Middle frontal gyrus (tissue), 1 donor: ENCODE results near the gene PEX5L.
"Not testable (repeated sequence)": the region's sequence is repeated elsewhere in the genome, so short reads cannot be mapped to it uniquely, and the experiment has no call there.

Experiments
- DNase-seq: peaks from one replicate; pipeline ENCODE4 v3.0.0-alpha.2; 2015; ENCODE audit warnings: low spot score; ENCODE audit errors: extremely low spot score

Gene PEX5L

GRCh38 chr3:180008318-180008717, 28.4 kb downstream of the PEX5L start:
- not testable (repeated sequence) for DNase-seq

- no peak for DNase-seq
These were observed 32.2 kb downstream of the PEX5L start for GRCh38 chr3:180004542-180004941.

GRCh38 chr3:180002006-180002405, 34.7 kb downstream of the PEX5L start:
- DNase-seq = no peak

GRCh38 chr3:180000500-180000899, 36.2 kb downstream of the PEX5L start:
- no peak for DNase-seq

GRCh38 chr3:179995406-179995805, 41.3 kb downstream of the PEX5L start:
- DNase-seq = no peak

- no peak for DNase-seq
These were observed 44.9 kb downstream of the PEX5L start for GRCh38 chr3:179991883-179992282.

- DNase-seq = no peak
These were observed 45.6 kb downstream of the PEX5L start for GRCh38 chr3:179991104-179991503.

DNA sequence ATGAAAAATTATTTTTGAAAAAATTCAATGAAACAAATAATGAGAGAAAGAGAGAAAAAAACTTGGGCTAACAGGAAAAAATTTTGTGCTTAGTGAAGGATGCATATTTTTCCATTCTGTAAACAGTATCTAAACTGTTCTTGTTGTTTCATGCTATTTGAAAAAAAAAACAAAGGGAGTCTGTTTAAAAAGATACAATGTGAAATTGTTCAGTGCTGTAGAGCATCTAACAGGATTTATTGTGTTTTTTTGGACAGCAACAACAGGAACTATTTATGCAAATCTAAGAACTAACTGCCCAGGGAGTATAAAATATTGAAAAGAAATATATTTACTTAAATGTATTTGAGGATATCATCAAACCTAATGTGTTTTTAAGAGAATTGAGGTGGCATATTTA, 55.1 kb downstream of the PEX5L start:
- peak; percentile 59 for DNase-seq

- DNase-seq = no peak
These were observed 59.4 kb downstream of the PEX5L start for GRCh38 chr3:179977356-179977755.

DNA sequence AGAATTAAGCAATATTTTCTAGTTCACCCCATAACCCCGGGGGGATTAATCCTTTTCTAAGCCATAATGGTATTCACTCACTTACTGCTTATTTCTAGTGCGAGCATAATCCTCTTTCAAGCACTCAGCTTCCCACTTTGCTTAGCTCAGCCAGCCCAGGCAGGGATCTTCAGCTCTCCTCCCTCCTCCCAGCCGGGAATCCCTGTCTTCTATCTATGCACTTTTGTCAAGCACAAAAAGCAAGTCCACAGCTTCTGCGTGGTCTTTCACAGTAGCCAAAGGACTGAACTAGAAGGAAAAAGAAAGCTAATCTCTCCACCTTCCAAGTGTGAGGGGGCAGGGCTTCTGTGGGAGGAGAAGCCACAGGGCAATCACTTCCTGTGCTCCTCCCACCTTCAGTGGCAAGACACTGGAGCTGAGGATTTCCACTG, 62.8 kb downstream of the PEX5L start:
- no peak for DNase-seq

DNA sequence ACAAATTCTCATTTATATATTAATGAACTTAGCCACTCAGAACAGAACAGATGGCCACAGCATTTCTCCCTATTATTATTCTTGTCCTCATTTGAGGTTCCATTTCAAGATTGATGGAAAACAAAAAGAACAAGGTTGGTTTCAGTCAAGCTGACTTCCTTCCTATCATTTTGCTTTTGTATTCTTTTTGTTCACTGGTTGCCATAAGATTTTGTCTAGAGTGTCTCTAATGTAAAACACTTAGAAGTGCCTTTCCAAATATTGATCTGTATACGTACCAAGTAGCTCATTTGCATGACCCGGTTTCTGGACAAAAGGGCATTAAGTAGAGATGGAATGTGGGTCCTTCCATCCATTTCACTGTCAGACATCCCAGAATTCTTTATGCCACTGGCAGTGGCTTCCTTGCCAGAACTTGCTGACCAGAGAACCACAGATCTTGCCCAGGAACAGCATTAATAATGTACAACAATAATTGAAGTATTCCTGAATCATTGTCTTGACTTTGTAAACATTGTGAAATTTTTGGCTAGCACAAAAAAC, 63.8 kb downstream of the PEX5L start:
- no peak for DNase-seq

DNA sequence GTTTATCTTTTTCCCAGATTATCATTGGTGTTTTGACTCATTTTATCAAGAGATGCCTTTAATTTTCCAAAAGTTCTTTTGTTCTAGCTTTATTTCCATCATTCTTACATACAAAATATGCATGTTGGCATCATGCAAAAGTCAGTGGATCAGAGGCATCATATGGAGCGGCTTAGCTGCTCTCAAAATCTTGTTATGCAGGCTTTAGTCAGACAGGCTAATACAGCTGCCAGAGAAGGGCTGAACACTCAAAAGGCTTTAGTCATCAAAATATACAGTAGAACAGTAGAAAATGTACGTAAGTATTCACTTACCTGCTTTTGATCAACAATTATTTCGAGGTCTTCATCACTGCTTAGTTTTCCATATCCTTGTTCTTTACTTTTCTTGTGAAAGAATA, 65.5 kb downstream of the PEX5L start:
- DNase-seq = no peak

- DNase-seq = no peak
These were observed 66.0 kb downstream of the PEX5L start for GRCh38 chr3:179970746-179971145.

GRCh38 chr3:179969525-179969924, 67.2 kb downstream of the PEX5L start:
- no peak for DNase-seq

DNA sequence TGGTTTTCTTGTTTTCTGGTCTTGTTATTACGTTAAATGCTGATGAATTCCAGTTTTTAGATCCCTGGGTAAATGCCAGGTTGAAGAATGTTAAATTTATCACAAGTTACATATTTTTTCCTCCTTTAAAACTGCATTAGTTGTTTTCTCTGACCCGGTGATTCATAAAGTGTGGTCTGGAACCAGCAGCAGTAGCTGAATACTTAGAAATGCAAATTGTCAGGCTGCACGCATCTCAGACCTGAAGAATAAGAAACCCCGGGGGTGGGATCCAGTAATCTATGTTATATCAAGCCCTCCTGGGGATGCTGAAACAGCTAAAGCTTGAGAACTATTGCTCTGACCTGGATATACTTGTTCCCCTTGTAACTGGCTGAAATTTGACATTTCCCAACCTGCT, 69.1 kb downstream of the PEX5L start:
- no peak for DNase-seq

GRCh38 chr3:179964890-179965289, 71.8 kb downstream of the PEX5L start:
- no peak for DNase-seq

- no peak for DNase-seq
These were observed 73.9 kb downstream of the PEX5L start for GRCh38 chr3:179962629-179963387.

GRCh38 chr3:179961703-179962078, 75.0 kb downstream of the PEX5L start:
- DNase-seq = no peak

- DNase-seq = no peak
These were observed 75.5 kb downstream of the PEX5L start for GRCh38 chr3:179961071-179961702.

DNA sequence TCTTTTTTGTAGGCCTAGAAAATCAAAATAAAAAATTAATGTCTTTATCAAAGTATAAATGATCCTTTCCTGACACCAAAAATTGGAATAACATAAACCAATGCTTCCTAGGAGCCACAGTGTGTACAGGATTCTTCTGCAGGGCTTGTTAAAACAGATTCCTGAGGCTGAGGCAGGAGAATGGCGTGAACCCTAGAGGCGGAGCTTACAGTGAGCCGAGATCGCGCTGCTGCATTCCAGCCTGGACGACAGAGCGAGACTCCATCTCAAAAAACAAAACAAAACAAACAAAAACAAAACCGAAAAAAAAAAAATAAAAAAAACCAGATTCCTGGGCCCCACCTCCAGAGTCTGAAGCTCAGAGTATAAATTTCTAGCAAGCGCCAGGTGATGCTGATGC, 78.0 kb downstream of the PEX5L start:
- DNase-seq = no peak

DNA sequence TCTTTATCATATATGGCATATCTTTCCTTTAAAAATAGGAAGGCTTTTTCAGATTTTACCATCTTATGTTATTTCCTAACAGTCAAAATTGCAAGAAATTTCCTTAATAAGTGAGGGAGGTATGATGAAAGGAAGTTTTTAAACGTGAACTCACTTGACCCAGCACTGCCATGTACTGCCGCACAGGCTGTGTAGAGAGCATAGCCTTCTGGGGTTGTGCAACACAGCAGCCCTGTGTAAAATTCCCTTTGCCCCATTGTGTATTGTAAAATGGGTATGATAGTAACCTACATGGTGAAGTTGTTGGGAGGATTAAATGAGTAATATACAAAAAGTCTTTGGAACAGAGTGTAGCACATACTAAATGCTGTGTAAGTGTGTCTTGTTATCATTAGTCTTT, 78.6 kb downstream of the PEX5L start:
- DNase-seq = no peak

DNA sequence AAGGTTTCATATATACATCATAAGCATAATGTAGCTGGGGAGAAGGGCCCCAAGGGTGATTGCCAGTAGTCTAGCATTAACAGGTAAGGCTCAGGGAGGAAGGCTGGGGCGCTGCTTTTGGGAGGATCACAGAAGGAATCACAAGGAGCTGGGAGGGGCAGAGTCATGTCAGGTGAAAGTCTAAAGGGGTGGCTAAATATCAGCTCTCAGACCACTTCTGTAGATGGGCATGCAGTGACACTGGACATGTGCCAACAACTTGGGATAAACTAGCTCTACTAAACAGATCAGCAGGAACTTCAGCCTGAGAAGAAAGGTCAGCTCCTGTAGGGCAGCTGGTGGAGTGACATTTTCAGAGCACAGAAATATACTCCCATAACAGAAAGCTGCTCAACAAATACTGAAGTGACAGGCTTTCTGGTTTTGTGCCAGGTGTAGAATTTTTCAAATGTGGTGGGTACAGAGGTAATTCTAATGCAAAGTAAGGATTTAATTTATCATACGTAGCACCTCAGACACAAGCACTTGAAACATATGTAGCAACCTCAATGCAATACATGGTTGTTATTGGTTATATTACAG, 79.4 kb downstream of the PEX5L start:
- DNase-seq = no peak
